Progenitor cell of endocrine pancreas (in vitro differentiated cells): ENCODE results near the gene VPS26C. TPM values are rescaled to one million over a fixed set of nuclear protein-coding genes. Genes with fewer than 3 reads are reported as not detected.

Source experiments
- DNase-seq: peaks from one replicate; pipeline ENCODE4 v3.0.0; 2021; ENCODE audit warnings: low spot score; ENCODE audit not compliant: unreplicated experiment
- H3K27ac Mint-ChIP-seq: 2 replicates; pipeline ENCODE4 v1.8.0; 2021; ENCODE audit warnings: mild to moderate bottlenecking, moderate library complexity, mixed read lengths
- H3K27me3 Mint-ChIP-seq: 2 replicates; pipeline ENCODE4 v1.8.0; 2021; ENCODE audit warnings: mixed read lengths
- H3K36me3 Mint-ChIP-seq: 2 replicates; pipeline ENCODE4 v1.8.0; 2022; ENCODE audit warnings: mixed read lengths; ENCODE audit not compliant: insufficient read depth
- H3K4me1 Mint-ChIP-seq: 2 replicates; pipeline ENCODE4 v1.8.0; 2021; ENCODE audit warnings: low read depth, mixed read lengths
- H3K4me3 Mint-ChIP-seq: 2 replicates; pipeline ENCODE4 v1.8.0; 2021; ENCODE audit warnings: low read depth, mild to moderate bottlenecking, moderate library complexity, mixed read lengths
- H3K9me3 Mint-ChIP-seq: 2 replicates; pipeline ENCODE4 v1.8.0; 2021; ENCODE audit warnings: low read depth, mixed read lengths
- total RNA-seq: library from RNA; stranded (reverse); gene quantifications from 2 replicates; pipeline ENCODE4 v1.2.1, GENCODE V29; 2021
- TF ChIP-seq, protein P1 (sequence below): fragments of 200-600 bp; sonication (generic); IDR thresholded peaks from one replicate; pipeline ENCODE4 v1.5.0; 2021; ENCODE audit warnings: antibody characterized with exemption, mild to moderate bottlenecking; ENCODE audit not compliant: unreplicated experiment

The VPS26C gene
- total RNA-seq, 1 donor from 2014 or later, result 38.7 TPM

DNA sequence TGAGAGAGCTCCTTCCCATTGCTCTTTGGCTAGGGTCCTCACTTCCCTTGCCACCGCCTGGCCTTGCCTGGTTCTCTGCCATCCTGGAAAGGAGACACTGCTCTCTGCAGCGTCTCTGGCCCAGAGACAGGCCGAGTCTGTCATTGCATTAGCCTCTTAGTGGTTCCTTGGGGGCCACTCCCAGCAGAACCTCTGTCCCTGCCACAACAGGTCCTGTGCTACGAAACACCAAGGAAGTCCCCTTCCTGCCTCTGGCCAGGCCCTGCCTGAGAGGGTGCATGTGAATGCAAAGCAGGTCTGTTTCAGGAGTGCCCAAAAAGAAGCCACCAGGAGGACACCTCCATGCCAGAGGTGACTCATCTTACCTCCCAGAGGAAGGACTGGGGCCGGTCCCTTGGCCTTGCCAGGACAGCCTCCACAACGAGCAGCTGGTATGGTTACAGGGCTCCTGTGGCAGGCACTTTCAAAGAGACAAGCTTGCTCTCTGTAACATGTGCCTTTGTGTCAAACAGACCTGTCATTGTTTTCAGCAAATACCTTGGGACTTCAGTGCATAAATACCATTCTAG lies 59.6 kb downstream of the VPS26C start:
- TF ChIP-seq, protein P1, sequence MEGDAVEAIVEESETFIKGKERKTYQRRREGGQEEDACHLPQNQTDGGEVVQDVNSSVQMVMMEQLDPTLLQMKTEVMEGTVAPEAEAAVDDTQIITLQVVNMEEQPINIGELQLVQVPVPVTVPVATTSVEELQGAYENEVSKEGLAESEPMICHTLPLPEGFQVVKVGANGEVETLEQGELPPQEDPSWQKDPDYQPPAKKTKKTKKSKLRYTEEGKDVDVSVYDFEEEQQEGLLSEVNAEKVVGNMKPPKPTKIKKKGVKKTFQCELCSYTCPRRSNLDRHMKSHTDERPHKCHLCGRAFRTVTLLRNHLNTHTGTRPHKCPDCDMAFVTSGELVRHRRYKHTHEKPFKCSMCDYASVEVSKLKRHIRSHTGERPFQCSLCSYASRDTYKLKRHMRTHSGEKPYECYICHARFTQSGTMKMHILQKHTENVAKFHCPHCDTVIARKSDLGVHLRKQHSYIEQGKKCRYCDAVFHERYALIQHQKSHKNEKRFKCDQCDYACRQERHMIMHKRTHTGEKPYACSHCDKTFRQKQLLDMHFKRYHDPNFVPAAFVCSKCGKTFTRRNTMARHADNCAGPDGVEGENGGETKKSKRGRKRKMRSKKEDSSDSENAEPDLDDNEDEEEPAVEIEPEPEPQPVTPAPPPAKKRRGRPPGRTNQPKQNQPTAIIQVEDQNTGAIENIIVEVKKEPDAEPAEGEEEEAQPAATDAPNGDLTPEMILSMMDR, result no peak
- peaks cover 25% of the 10 kb centered on the region for H3K36me3 Mint-ChIP-seq
- H3K4me3 Mint-ChIP-seq, result no peak overlapping the region
- H3K9me3 Mint-ChIP-seq, result peaks cover 6% of the 10 kb centered on the region
- no peak for DNase-seq
- peaks cover 9% of the 10 kb centered on the region for H3K4me1 Mint-ChIP-seq
- no peak overlapping the region for H3K27ac Mint-ChIP-seq
- no peaks in the 10 kb centered on the region for H3K27me3 Mint-ChIP-seq

DNA sequence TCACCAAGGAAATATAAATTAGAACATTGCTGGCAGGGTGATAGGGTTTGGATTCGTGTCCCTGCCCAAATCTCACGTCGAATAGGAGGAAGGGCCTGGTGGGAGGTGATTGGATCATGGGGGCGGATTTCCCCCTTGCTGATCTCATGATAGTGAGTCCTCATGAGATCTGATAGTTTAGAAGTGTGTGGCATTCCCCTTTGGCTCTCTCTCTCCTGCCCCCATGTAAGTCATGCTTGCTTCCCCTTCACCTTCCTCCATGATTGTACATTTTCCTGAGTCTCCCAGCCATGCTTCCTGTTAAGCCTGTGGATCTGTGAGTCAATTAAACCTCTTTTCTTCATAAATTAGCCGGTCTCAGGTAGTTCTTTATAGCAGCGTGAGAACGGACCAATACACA lies 60.6 kb downstream of the VPS26C start:
- TF ChIP-seq, protein P1, result no peak
- DNase-seq, result no peak
- Mint-ChIP-seq H3K4me3 (no peak overlapping the region), H3K9me3 (peaks cover 3% of the 10 kb centered on the region), H3K27ac (no peak overlapping the region), H3K36me3 (peaks cover 31% of the 10 kb centered on the region), H3K4me1 (peaks cover 9% of the 10 kb centered on the region), H3K27me3 (no peaks in the 10 kb centered on the region)

DNA sequence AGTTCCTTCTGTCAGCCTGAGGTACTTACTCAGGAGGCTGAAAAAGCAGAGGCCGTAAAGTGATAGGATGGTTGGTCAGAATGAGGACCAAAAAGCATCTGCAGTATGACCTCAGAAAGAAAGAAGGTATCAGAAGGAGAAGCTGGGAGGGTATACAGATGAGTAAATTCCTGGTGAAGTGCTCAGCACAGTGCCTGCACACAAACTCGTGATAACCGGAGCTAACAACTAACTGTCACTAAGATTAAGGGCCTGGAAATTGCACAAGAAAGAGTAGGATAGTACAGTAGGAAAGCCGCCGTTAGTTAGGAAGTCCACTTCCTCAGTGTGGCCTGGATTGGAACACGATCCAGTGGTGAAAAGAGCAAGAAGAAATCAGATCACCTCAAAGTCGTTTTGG lies 62.6 kb downstream of the VPS26C start:
- TF ChIP-seq, protein P1, result no peak
- no peak for DNase-seq
- peaks cover 2% of the 10 kb centered on the region for H3K9me3 Mint-ChIP-seq
- H3K36me3 Mint-ChIP-seq, result peaks cover 34% of the 10 kb centered on the region
- peaks cover 9% of the 10 kb centered on the region for H3K4me1 Mint-ChIP-seq
- peak overlapping the region; percentile 42 for H3K27ac Mint-ChIP-seq
- no peaks in the 10 kb centered on the region for H3K27me3 Mint-ChIP-seq
- H3K4me3 Mint-ChIP-seq, result no peak overlapping the region

DNA sequence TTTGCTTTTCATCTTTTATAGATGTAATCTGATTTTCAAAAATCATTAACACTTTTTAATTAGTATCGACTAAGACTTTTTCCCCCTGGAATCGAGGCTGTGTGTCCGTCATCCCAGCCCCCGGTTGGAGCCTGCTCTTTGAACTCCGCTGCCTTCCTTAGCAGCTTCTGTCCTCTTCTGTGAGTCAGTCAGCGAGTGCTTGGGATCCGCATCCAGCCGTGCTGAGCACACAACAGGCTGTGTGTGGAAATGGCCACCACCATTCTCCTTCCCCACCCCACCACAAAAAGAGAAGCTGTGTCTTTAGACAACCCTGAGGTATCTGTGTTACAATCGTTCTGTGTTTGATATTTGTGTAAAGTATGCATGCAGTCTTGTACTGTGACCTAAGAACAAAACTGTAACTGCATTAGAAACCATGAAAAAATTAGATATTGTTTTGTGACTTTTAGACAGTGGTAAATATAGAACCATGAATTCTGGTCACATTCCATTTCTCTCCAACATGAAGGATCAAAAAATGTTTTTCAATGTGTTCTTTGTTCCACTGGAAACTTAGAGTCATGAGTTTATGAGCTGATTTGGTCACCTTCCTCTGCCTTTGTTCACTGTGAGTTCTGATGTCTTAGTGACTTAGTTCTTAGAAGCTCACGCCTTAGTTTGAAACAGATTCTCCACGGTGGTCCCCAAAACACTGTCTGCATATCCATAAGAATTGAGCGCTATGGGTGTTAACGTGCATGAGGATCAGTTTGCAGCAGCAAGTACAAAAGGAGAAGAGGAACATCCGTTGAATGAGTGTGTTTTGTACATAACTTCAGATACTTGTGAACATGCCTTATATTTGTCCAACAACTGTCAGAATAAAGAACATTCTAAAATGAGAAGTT lies 64.7 kb downstream of the VPS26C start:
- H3K9me3 Mint-ChIP-seq, result no peaks in the 10 kb centered on the region
- H3K4me3 Mint-ChIP-seq, result no peak overlapping the region
- no peaks in the 10 kb centered on the region for H3K27me3 Mint-ChIP-seq
- peaks cover 4% of the 10 kb centered on the region for H3K4me1 Mint-ChIP-seq
- H3K27ac Mint-ChIP-seq, result no peak overlapping the region
- DNase-seq, result no peak
- TF ChIP-seq, protein P1, result no peak
- H3K36me3 Mint-ChIP-seq, result peaks cover 40% of the 10 kb centered on the region

DNA sequence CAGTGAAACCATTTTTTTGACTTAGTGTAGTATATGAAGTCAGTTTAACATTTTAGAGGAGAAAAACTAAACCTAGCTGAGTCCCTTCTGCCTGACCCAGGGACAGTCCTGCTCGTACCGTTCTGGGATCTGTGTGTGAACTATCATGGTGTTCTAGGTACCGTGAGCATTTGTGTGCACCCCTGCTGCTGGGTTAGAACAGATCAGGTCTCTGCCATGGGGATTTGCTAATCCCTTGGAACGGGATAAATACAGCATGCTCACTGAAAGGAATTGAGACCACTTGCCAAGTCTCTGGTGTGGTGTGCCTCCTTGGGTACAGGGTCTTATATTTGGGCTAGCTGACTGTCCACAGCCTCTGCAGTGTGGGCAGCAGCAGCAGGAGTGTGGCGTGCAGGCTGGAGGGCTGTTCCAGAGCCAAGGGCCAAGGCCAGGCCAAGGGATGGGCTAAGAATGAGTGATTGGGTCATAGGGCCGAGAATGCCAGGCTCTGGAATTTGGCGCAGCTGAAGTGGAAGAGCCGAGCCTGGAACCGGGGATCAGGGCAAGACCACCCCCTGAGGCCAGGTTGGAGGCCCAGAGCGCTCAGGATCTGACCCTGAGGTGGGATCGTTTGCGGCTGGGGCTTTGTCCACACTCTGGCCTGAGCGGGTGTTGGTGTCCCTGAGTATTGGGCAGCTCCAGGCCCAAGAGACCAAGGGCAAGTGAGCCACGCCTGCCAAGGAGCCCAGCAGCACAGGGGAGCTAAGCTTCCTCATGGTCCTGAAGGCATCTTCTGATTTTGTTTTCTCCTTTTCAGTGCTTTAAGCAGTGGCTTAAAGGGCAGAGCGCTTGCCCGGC lies 66.3 kb downstream of the VPS26C start:
- Mint-ChIP-seq H3K27me3 (no peaks in the 10 kb centered on the region), H3K27ac (peak overlapping the region; percentile 64), H3K4me3 (no peak overlapping the region), H3K9me3 (no peaks in the 10 kb centered on the region), H3K36me3 (peaks cover 39% of the 10 kb centered on the region), H3K4me1 (peaks cover 1% of the 10 kb centered on the region)
- DNase-seq, result no peak
- TF ChIP-seq, protein P1, result no peak
